Activated T-helper 9 cell treated with anti-CD3 and anti-CD28 coated beads, Interleukin-2, amount 50 U/mL, for 16 hours (primary cell): Measurements from ENCODE around the gene PRX.

Experiments
- DNase-seq: peaks from one replicate; pipeline ENCODE4 v3.0.0-alpha.2; 2020; ENCODE audit warnings: low read depth

The PRX gene

DNA sequence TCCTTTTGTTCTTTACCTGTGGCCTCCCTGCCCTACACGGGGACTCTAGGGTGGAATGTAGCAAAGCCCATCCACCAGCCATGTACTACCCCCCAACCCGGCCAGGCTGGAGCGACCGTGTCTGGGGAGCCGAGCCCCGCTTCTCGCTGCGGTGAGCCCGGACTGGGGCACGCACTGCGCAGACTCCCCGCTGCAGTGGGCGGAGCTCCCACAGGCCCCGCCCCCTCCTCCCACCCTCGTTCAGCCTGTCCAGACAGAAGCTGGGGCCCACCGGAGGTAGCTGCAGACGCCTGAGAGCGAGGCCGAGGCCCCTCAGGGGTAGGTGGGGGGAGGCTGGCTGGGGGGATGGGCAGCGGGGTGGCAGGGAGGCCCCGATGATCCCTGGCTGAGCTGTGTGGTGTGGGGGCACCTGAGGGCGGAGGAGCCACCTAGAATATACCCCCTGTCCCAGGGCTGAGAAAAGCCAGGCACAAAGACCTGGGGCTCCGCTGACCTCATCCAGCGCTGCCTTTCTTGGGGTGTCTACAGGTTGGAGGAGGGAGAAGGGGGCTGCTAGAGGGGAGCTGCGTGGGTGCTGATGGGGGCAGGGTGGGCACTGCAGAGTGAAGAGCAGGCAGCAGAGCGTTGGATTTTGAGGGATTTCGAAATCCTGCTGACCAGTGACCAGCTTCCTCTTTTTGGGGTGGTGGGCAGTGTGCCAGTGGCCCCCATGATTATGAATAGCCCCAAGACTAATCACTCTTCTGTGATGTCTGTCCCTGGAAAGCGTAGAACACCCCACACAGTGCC, 47.4 kb downstream of the PRX start:
- DNase-seq: peak; percentile 27

GRCh38 chr19:40365010-40365409, 48.2 kb downstream of the PRX start:
- DNase-seq: no peak

GRCh38 chr19:40363069-40363468, 50.1 kb downstream of the PRX start:
- DNase-seq: no peak

DNA sequence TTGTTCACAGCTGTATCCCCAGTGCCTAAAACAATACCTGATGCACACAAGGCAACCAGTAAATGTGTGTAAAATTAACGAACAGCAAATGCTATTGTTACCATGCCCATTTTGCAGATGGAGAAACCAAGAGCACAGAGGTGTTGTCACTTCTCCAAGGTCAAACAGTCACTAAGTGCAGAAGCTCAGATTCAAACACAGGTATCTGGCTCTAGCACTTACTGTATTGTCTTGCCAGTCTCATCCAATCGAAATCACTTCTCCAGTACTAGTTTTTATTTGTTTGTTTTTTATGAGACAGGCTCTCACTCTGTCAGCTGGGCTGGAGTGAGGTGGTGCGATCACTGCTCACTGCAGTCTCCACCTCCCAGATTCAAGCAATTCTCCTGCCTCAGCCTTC, 51.0 kb downstream of the PRX start:
- no peak for DNase-seq

DNA sequence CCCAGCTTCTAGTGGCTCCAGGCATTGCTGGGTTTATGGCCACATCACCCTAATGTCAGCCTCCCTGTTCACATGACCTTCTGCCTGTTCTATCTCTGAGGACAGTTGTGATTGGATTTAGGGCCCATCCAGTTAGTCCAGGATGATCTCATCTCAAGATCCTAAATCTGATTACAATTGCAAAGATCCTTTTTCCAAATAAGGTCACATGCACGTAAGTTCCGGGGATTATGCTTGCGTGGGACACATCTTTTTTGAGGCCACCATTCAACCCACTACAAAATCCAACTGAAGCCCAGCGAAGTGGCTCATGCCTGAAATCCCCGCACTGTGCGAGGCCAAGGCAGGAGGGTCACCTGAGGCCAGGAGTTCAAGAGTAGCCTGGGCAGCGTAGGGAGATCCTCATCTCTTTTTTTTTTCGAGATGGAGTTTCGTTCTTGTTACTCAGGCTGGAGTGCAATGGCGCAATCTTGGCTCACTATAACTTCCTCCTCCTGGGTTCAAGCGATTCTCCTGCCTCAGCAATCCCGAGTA, 52.4 kb downstream of the PRX start:
- DNase-seq: no peak

DNA sequence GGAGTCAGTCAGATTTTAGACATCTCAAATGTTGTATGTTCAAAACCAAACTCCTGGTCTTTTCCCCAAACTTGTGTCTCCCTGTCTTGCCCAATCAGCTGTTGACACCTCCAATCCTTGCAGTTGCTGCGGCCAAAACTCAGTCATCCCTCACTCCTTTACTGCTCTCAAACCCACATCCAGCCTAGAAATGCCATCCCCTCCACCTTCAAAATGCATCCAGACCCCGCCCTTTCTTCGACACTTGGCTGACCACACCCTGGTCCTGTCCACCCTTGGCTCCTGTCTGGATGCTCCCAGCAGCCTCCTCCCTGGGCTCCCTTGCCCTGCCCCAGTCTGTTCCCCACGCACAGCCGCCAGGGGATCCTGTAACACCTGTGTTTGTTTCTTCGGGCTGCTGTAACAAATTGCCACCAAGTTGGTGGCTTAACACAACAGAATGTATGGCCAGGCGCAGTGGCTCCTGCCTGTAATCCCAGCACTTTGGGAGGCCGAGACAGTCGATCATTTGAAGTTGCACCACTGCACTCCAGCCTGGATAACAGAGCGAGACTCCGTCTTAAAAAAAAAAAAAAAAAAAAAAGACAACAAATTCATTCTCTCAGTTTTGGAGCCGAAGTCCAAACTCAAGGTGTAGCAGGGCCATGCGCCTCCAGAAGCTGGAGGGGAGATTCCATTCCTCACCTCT, 53.0 kb downstream of the PRX start:
- no peak for DNase-seq

GRCh38 chr19:40358773-40359172, 54.4 kb downstream of the PRX start:
- no peak for DNase-seq

- DNase-seq: no peak
Observed at GRCh38 chr19:40357640-40358039, 55.5 kb downstream of the PRX start.

- DNase-seq: no peak
Observed at GRCh38 chr19:40356681-40357595, 56.2 kb downstream of the PRX start.

DNA sequence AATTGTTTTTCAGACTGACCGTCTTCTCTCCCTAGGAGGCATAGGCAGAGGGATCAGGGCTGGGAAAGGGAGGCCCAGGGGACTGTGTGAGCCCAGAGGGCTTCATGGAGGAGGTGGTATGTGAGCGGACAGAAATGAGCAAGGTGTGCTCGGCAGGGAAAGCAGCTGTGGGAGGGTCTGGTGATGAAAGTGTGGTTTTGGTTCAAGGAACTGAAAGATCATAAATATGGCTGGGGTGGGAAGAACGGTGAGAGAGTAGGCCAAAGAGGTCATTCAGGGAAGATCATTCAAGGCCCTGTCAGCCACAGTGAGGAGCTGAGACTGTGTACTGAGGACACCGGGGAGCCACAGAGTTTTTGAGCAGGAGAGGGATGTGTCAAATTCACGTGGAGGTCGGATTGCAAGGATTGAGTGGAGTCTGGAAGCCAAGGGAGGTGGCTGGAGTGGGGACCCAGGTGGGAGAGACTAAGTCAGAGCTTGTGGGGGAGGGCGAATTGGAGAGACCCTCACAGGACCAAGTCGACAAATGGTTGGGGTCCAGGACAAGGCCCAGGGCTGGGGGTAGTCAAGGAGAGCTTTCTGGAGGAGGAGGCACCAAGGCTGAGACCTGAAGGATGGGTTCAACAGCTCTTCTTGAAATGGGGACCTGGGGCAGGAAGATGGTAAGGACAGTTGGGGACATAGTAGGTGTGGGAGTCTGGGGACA, 57.0 kb downstream of the PRX start:
- no peak for DNase-seq

- no peak for DNase-seq
Observed at GRCh38 chr19:40348961-40349507, 64.1 kb downstream of the PRX start.

GRCh38 chr19:40348125-40348913, 64.9 kb downstream of the PRX start, which contains the start of the genes C19orf47 and PLD3:
TSS of gene C19orf47 (minus strand) at chr19:40348397. CDS start at chr19:40341857, 6,540 bp downstream.
TSS of gene PLD3 (plus strand) at chr19:40348695. CDS start at chr19:40366484, 17,789 bp downstream.
- peak; percentile 98 for DNase-seq

GRCh38 chr19:40344422-40344821, 68.8 kb downstream of the PRX start:
- DNase-seq: no peak
